Measurements from ENCODE around the gene RAD51B.

The RAD51B gene

DNA sequence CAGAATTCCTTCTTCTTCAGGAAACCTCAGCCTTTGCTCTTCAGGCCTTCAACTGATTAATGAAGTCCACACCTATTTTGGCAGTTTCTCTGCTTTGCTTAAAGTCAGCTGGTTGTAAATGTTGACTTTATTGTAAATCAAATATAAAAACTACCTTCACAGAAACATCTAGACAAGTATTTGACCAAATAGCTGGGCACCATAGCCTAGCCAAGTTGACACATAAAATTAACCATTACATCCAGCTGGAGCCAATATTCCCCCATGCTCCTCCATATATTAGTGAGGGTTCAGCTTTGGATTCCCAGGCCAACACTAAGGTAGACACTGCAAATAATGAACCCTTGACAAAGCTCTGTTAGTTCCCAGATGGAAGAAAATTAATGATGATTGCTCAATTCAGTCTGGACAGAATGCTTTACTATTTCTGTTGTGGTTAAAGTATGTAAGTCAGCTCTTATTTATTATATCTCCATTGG, 847.8 kb downstream of the RAD51B start:
- Histone ChIP-seq H3K27me3 (no peaks in the 10 kb centered on the region), H3K9ac (peak overlapping the region in 1 of 11 experiments; percentile 60; a peak in 1 of 22 replicates), H3K4me1 (peaks cover 83 to 100% (median 96%) of the 10 kb centered on the region in 10 experiments), H3K36me3 (no peaks in the 10 kb centered on the region; a peak in 1 of 22 replicates), H3K9me3 (replicated peaks in 1 of 11) (peaks cover 0 to 37% (median 12%) of the 10 kb centered on the region in 11 experiments; a peak in 9 of 22 replicates), H3K4me3 (no peak overlapping the region), H3K27ac (peak overlapping the region in 8 of 11 experiments; percentile 82 to 91 (median 86); a peak in 14 of 22 replicates), H3K4me2 (peak overlapping the region; percentile 55 to 87 (median 75)), H4K20me1 (no peaks in the 10 kb centered on the region)
- no peak for TF ChIP-seq Cebpa-rat (IDR thresholded peaks at IDR 0.05)

DNA sequence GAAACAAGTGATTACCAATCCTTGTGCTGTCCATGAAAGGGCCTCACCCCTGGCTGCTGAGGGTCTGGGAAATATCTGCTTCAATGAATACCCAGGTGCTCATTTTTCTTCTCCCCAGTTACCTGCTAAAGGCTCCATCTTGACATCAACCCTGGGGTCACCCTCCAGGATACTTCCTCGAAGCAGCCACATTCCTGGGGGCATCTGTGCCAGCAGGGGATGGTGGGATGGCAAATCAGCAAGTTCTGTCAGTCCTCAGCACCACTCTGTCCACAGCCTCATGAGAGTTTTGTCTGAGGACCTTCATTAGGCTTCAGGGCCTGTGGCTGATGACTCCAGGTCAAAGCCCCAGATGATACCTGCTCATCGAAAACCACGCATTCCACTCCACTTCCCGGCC, 848.4 kb downstream of the RAD51B start:
- H3K27ac ChIP-seq = peak overlapping the region in 10 of 11 experiments; percentile 74 to 91 (median 86); a peak in 19 of 22 replicates
- H3K4me3 ChIP-seq = 0 out of 20 replicates have a peak overlapping the region, but pooled peaks of 1 of the 10 experiments have one; percentile 21
- no peaks in the 10 kb centered on the region for H4K20me1 ChIP-seq
- H3K4me2 ChIP-seq = peak overlapping the region; percentile 55 to 87 (median 75)
- peaks cover 0 to 37% (median 12%) of the 10 kb centered on the region in 11 experiments; a peak in 9 of 22 replicates for H3K9me3 ChIP-seq (replicated peaks in 1 of 11)
- peaks cover 84 to 100% (median 97%) of the 10 kb centered on the region in 10 experiments for H3K4me1 ChIP-seq
- H3K36me3 ChIP-seq = no peaks in the 10 kb centered on the region; a peak in 1 of 22 replicates
- H3K27me3 ChIP-seq = no peaks in the 10 kb centered on the region
- no peak for TF ChIP-seq Cebpa-rat (IDR thresholded peaks at IDR 0.05)
- H3K9ac ChIP-seq = peak overlapping the region in 3 of 11 experiments; percentile 2 to 65 (median 60); a peak in 4 of 22 replicates

GRCh38 chr14:68668531-68668930, 849.0 kb downstream of the RAD51B start:
- H3K4me3 ChIP-seq = peak overlapping the region in 1 of 10 experiments; percentile 21; a peak in 2 of 20 replicates
- H3K9ac ChIP-seq = peak overlapping the region in 5 of 11 experiments; percentile 40 to 71 (median 65); a peak in 7 of 22 replicates
- H3K4me1 ChIP-seq = peaks cover 81 to 96% (median 94%) of the 10 kb centered on the region in 10 experiments
- H4K20me1 ChIP-seq = no peaks in the 10 kb centered on the region
- peaks cover 0 to 37% (median 12%) of the 10 kb centered on the region in 11 experiments; a peak in 9 of 22 replicates for H3K9me3 ChIP-seq (replicated peaks in 1 of 11)
- TF ChIP-seq Cebpa-rat (IDR thresholded peaks at IDR 0.05) = no peak
- H3K27ac ChIP-seq = peak overlapping the region; percentile 74 to 91 (median 85); a peak in 21 of 22 replicates
- H3K4me2 ChIP-seq = peak overlapping the region; percentile 55 to 87 (median 75)
- H3K36me3 ChIP-seq = no peaks in the 10 kb centered on the region; a peak in 1 of 22 replicates
- H3K27me3 ChIP-seq = no peaks in the 10 kb centered on the region

- H3K27ac ChIP-seq = peak overlapping the region; percentile 74 to 91 (median 85)
- no peak for TF ChIP-seq Cebpa-rat (IDR thresholded peaks at IDR 0.05)
- peak overlapping the region; percentile 37 to 75 (median 65); a peak in 21 of 22 replicates for H3K9ac ChIP-seq
- H4K20me1 ChIP-seq = no peaks in the 10 kb centered on the region
- peaks cover 80 to 91% (median 90%) of the 10 kb centered on the region in 10 experiments for H3K4me1 ChIP-seq
- peak overlapping the region; percentile 55 to 87 (median 75) for H3K4me2 ChIP-seq
- no peaks in the 10 kb centered on the region; a peak in 1 of 22 replicates for H3K36me3 ChIP-seq
- peak overlapping the region in 1 of 10 experiments; percentile 21; a peak in 1 of 20 replicates for H3K4me3 ChIP-seq
- H3K9me3 ChIP-seq (replicated peaks in 1 of 11) = peaks cover 0 to 37% (median 12%) of the 10 kb centered on the region in 11 experiments; a peak in 9 of 22 replicates
- no peaks in the 10 kb centered on the region for H3K27me3 ChIP-seq
Measured at GRCh38 chr14:68669111-68669511, 849.5 kb downstream of the RAD51B start.

DNA sequence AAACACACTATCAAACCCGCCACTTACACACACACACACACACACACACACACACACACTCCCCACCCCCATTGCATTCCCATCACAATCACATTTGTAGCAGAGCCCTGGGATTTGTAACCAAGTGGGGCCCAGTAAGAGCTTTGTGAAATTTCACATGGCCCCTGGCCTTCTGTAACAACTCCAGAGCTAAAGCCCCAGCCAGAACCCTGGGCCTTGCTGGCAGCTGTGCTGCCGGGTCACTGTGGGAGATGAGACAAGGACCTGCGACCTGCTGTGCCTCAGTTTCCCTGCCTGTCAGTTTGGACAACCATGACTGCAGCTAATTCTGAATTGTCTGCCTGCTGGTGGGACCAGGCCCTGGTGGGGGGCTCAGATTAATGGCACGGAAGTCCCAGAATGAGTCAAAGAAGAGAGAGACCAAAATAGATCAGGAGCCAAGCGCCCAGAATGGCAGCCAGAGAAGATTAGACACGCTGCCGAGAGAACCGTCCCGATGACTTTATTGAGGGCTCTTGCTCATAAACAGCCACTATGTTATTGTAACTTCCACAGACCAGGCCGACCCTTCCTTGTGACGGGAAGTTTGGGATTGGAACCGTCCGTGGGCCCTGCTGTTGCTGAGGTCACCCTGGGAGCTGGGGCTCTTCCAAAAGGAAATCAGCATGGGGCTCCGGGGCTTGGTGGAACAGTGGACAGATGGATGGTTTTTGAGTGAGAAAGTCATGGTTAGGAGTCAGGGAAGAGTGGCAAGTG, 850.2 kb downstream of the RAD51B start:
- H3K9ac ChIP-seq = peak overlapping the region; percentile 5 to 75 (median 65); a peak in 20 of 22 replicates
- H3K27me3 ChIP-seq = no peaks in the 10 kb centered on the region
- H4K20me1 ChIP-seq = no peaks in the 10 kb centered on the region
- peaks cover 82 to 88% (median 87%) of the 10 kb centered on the region in 10 experiments for H3K4me1 ChIP-seq
- H3K4me3 ChIP-seq = no peak overlapping the region; a peak in 1 of 20 replicates
- peak overlapping the region; percentile 74 to 91 (median 85) for H3K27ac ChIP-seq
- no peaks in the 10 kb centered on the region; a peak in 1 of 22 replicates for H3K36me3 ChIP-seq
- peak overlapping the region; percentile 55 to 87 (median 75) for H3K4me2 ChIP-seq
- TF ChIP-seq Cebpa-rat (IDR thresholded peaks at IDR 0.05) = no peak
- H3K9me3 ChIP-seq (replicated peaks in 1 of 11) = peaks cover 0 to 31% (median 10%) of the 10 kb centered on the region in 11 experiments; a peak in 9 of 22 replicates

- H3K27me3 ChIP-seq = no peaks in the 10 kb centered on the region
- H3K9me3 ChIP-seq (replicated peaks in 1 of 11) = peaks cover 0 to 25% (median 5%) of the 10 kb centered on the region in 11 experiments; a peak in 7 of 22 replicates
- no peak overlapping the region; a peak in 1 of 20 replicates for H3K4me3 ChIP-seq
- peaks cover 83 to 89% (median 87%) of the 10 kb centered on the region in 10 experiments for H3K4me1 ChIP-seq
- H3K9ac ChIP-seq = peak overlapping the region in 4 of 11 experiments; percentile 14 to 71 (median 63); a peak in 5 of 22 replicates
- TF ChIP-seq Cebpa-rat (IDR thresholded peaks at IDR 0.05) = no peak
- no peaks in the 10 kb centered on the region; a peak in 1 of 22 replicates for H3K36me3 ChIP-seq
- no peaks in the 10 kb centered on the region for H4K20me1 ChIP-seq
- peak overlapping the region in 10 of 11 experiments; percentile 74 to 91 (median 86); a peak in 20 of 22 replicates for H3K27ac ChIP-seq
- peak overlapping the region; percentile 55 to 87 (median 75) for H3K4me2 ChIP-seq
Measured at GRCh38 chr14:68670359-68670715, 850.8 kb downstream of the RAD51B start.

- H4K20me1 ChIP-seq = no peaks in the 10 kb centered on the region
- H3K27ac ChIP-seq = peak overlapping the region in 10 of 11 experiments; percentile 13 to 91 (median 85); a peak in 17 of 22 replicates
- H3K36me3 ChIP-seq = no peaks in the 10 kb centered on the region; a peak in 1 of 22 replicates
- peak overlapping the region in 2 of 11 experiments; percentile 5 to 40; a peak in 3 of 22 replicates for H3K9ac ChIP-seq
- TF ChIP-seq Cebpa-rat (IDR thresholded peaks at IDR 0.05) = no peak
- H3K4me1 ChIP-seq = peaks cover 79 to 88% (median 83%) of the 10 kb centered on the region in 10 experiments
- H3K9me3 ChIP-seq (replicated peaks in 1 of 11) = peaks cover 0 to 17% (median 0%) of the 10 kb centered on the region in 11 experiments; a peak in 4 of 22 replicates
- no peak overlapping the region for H3K4me3 ChIP-seq
- H3K27me3 ChIP-seq = no peaks in the 10 kb centered on the region
- peak overlapping the region; percentile 55 to 87 (median 75) for H3K4me2 ChIP-seq
Measured at GRCh38 chr14:68671909-68672308, 852.3 kb downstream of the RAD51B start.

GRCh38 chr14:68672609-68673285, 853.2 kb downstream of the RAD51B start:
- TF ChIP-seq Cebpa-rat (IDR thresholded peaks at IDR 0.05) = no peak
- H3K9me3 ChIP-seq (replicated peaks in 1 of 11) = peaks cover 0 to 10% (median 0%) of the 10 kb centered on the region in 11 experiments; a peak in 4 of 22 replicates
- peak overlapping the region in 8 of 11 experiments; percentile 12 to 91 (median 82); a peak in 13 of 22 replicates for H3K27ac ChIP-seq
- H3K4me3 ChIP-seq = no peak overlapping the region
- peaks cover 79 to 88% (median 83%) of the 10 kb centered on the region in 10 experiments for H3K4me1 ChIP-seq
- H3K9ac ChIP-seq = peak overlapping the region in 2 of 11 experiments; percentile 18 to 40; a peak in 3 of 22 replicates
- no peaks in the 10 kb centered on the region for H3K27me3 ChIP-seq
- H3K4me2 ChIP-seq = peak overlapping the region; percentile 55 to 87 (median 75)
- no peaks in the 10 kb centered on the region for H4K20me1 ChIP-seq
- peaks cover 0 to under 1% (median 0%) of the 10 kb centered on the region in 11 experiments; a peak in 2 of 22 replicates for H3K36me3 ChIP-seq
